ENCODE results near the gene ANKRA2. TPM values are rescaled to one million over a fixed set of nuclear protein-coding genes. Genes with fewer than 3 reads are reported as not detected.

Gene ANKRA2
- total and polyA plus RNA-seq, 10 of the 15 experiments (the other 5 are each of a cell fraction or from before 2014, with no cell fraction given), result 12.3 to 47.1 (median 21.9) TPM

- TF ChIP-seq GABPA (IDR thresholded peaks at IDR 0.05; ENCODE audit: low read depth), result no peak
- TF ChIP-seq GATAD2B (conservative IDR thresholded peaks at IDR 0.05; ENCODE audit: low read depth), result no peak
- no peak for TF ChIP-seq NR2F1 (conservative IDR thresholded peaks at IDR 0.05)
- no peak for TF ChIP-seq IKZF2 (IDR thresholded peaks at IDR 0.05)
- no peak for TF ChIP-seq RELA (IDR thresholded peaks at IDR 0.05; ENCODE audit: borderline replicate concordance, partially characterized antibody)
- no peak for TF ChIP-seq SIX5 (IDR thresholded peaks at IDR 0.05; ENCODE audit: low read depth, low read length, severe bottlenecking)
- peak; percentile 81 for TF ChIP-seq RUNX3 (IDR thresholded peaks at IDR 0.05; ENCODE audit: low read length)
- no peak for TF ChIP-seq SMAD1 (IDR thresholded peaks at IDR 0.05; ENCODE audit: low read depth, partially characterized antibody)
- no peak for TF ChIP-seq MEF2A (IDR thresholded peaks at IDR 0.05; ENCODE audit: insufficient read depth, low read depth, low read length)
- no peak for TF ChIP-seq USF1 (IDR thresholded peaks at IDR 0.05; ENCODE audit: borderline replicate concordance, extremely low read length, insufficient read depth, low read depth, low read length)
- no peak for TF ChIP-seq EZH2 (IDR thresholded peaks at IDR 0.05; ENCODE audit: borderline replicate concordance, control insufficient read depth, low read depth, low read length)
- no peak for TF ChIP-seq IRF4 (IDR thresholded peaks at IDR 0.05; ENCODE audit: low read depth, low read length)
- TF ChIP-seq MAX (IDR thresholded peaks at IDR 0.05; ENCODE audit: low read depth, low read length), result no peak
- no peak for TF ChIP-seq PRDM15 (CRISPR knock-in tag; IDR thresholded peaks at IDR 0.05)
- TF ChIP-seq ZBTB33 (IDR thresholded peaks at IDR 0.05), result no peak
- TF ChIP-seq CTCF (IDR thresholded peaks at IDR 0.05 in 2 of 3, conservative IDR thresholded peaks at IDR 0.05 in 1 of 3; ENCODE audit: control insufficient read depth in 2 of 3, extremely low read depth in 1 of 3, insufficient read depth in 1 of 3, low read depth in 3 of 3, low read length in 3 of 3), result peak; percentile 62 to 87 (median 71)
- TF ChIP-seq HDAC2 (IDR thresholded peaks at IDR 0.05), result no peak
- no peak for TF ChIP-seq STAT3 (IDR thresholded peaks at IDR 0.05; ENCODE audit: low read depth, low read length)
- no peak for TF ChIP-seq ZNF274 (IDR thresholded peaks at IDR 0.05; ENCODE audit: insufficient read depth, insufficient read length)
- TF ChIP-seq SREBF1 (IDR thresholded peaks at IDR 0.05; ENCODE audit: low read length), result no peak
- TF ChIP-seq MTA3 (IDR thresholded peaks at IDR 0.05; ENCODE audit: borderline replicate concordance, low read length), result no peak
- no peak for TF ChIP-seq KLF5 (IDR thresholded peaks at IDR 0.05; ENCODE audit: partially characterized antibody)
- no peak for TF ChIP-seq MYB (IDR thresholded peaks at IDR 0.05; ENCODE audit: borderline replicate concordance, low read depth, low read length)
Measured at GRCh38 chr5:73591102-73591695, 25.8 kb upstream of the ANKRA2 start (continued).
